Central memory CD4-positive, alpha-beta T cell (primary cell): ENCODE measurements around the gene PRM3.

Experiments used
- DNase-seq: peaks from one replicate; pipeline ENCODE4 v3.0.0; 2022

PRM3 gene

DNA sequence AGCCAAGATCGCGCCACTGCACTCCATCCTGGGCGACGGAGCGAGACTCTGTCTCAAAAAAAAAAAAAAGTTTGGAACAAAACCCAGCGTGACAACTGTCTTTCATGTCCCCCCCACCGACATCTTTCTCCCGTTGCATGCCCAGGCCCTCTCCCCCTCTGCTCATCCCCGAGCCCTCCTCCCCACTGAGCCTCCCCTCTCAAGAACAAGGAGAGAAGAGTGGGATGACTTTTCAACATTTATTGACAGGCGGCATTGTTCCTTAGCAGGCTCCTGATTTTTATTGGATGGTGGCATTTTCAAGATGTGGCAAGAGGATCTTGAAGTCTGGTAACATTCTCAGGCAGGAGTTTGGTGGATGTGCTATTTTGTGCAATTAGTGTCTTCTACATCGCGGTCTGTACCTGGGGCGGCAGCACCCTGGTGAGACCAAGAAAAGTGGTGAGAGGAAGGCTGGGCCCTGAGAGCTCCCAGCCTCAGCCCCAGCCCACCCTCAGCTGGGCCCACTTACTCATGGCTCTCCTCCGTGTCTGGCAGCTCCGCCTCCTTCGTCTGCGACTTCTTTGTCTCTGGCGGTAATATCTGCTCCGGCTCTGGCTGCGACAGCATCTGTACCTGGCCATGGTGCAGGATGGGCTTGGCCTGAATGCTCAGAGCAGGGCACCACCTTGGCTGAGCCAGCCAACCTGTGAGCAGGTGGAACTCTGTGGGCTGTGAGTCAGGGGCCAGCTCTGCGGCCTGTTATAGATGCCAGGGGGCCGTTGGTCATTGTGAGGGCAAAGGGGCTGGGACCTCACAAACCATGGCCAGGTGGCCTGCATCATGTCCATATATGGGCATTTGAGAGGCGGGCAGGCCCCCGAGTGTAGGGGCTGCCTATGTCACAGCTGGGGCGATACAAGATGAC lies 7.4 kb upstream of the PRM3 start, which contains the start of gene PRM1:
Gene PRM1, minus strand, starts transcription at position 715 of the 907 bp plus-strand sequence. Its CDS starts 92 bp downstream, at position 623.
- DNase-seq: no peak

DNA sequence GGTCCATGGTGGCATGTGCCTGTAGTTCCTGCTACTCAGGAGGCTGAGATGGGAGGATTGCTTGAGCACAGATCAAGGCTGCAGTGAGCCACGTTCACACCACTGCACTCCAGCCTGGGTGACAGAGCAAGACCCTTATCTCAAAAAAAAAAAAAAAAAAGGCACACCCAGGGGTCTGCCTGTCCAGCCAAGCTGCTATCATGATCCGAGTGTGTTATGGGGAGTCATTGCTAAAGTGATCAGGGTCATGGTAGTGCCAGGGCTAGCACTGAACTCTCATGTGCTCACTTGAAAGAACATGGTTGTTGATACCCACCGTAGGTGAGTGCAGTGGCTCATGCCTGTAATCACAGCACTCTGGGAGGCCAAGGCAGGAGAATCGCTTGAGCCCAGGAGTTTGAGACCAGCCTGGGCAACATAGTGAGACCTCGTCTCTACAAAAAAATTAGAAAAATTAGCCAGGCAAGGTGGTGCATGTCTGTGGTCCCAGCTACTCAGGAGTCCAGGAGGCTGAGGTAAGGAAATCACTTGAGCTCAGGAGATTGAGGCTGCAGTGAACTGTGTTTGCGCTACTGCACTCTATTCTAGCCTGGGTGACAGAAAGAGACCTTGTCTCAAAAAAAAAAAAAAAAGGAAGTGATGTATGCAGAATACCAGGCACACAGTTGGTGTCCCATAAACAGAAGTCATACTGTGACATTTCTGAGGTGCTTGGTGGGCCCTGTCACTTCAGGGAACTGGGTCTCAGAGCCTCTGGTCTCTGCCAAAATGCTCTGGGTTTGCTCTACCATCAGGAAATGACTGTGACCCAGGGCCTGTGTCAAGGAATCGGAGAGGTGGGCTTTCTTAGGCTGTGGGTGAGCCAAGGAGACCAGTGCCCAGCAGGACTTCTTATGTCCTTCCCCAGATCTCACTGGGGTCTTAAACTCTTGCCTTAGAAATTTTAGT lies 5.5 kb upstream of the PRM3 start:
- DNase-seq: no peak

DNA sequence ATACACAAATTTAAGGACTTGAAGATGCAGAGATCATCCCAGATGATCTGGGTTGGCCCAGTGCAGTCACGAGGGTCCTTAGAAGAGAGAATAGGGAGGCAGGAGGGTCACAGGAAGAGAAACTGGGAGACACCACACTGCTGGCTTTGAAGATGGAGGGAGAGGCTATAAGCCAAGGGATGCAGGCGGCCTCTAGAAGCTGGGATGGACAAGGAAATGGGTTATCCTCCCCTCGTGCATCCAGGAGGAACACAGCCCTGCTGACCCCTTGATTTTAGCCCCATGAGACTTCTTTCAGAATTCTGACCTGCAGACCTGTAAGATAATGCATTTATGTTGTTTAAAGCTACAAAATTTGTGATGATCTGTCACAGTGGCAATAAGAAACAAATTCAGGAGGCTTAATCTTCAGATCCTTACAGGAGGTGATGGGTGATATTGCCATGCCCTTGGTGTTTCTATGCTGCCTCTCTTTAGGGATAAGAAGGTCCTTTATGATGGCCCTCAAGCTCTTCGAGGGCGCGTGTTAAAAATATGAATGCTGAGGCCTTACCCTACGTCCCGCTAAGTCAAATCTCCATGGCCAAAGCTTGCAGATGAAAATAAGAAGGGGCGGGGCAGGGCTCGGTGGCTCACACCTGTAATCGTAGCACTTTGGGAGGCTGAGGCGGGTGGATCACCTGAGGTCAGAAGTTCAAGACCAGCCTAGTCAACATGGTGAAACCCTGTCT lies 4.3 kb upstream of the PRM3 start:
- DNase-seq: no peak

DNA sequence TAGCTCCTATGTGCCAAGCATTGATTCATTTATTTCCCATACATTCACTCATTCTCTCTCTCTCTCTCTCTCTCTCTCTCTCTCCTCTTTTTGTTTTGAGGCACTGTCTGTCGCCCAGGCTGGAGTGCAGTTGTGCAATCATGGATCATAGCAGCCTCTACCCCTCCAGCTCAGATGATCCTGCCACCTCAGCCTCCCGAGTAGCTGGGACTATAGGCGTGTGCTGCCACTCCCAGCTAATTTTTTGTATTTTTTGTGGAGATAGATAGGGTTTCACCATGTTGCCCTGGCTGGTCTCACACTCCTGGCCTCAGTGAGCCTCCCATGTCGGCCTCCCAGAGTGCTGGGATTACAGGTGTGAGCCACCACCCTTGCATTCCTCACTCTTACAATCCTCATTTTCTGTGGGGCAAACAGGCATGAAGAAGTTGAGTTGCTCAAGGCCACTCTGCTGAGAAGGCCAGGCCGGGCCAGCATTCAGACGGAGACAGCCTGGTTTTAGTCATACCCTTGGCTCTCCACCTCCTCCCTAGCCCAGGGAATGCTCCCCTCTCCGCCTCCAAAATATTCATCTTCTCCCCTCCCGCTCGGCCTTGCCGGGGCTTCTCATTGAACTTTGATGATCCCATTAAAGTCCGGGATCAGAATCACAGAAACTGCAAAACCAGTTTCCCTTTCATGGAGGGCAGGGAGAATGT lies 3.6 kb upstream of the PRM3 start:
- no peak for DNase-seq

DNA sequence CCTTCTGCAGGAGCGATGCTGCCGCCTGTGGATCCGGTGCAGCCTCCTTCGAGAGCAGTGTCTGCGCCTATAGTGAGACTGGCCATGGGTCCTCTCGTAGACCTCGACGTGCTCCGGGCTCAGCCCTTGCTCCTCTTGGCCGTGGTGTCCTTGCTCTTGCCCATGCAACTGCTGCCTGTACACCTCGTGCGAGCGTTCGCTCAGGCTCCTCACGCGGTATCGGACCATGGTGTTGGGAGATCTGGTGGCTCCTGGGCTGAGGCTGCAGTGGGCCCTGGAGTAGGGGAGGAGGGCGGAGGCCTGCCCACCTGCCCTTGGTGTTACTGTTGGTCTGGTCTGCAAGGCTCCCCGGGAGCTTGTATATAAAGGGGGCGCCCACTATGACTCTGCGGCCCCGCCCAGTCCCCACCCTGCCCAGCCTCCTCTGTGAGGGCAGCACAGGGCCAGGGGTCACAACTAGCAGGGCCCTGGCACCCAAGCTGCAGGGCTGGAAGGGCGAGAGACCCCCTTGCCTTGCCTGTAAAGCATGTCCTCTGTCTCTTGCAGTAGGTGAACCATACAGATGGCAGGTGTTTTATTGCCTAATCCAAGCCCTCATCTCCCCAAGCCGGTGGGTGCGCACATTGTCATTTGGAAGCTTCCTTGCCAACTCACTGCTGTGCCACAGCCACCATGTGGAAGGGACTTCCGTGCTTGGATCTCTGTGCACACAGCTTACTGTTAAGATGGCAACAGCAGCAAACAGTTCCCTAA lies 2.9 kb upstream of the PRM3 start, which contains the start of gene PRM2:
Gene PRM2, minus strand, starts transcription at position 338 of the 753 bp plus-strand sequence. Its CDS starts 110 bp downstream, at position 228.
- DNase-seq: no peak

DNA sequence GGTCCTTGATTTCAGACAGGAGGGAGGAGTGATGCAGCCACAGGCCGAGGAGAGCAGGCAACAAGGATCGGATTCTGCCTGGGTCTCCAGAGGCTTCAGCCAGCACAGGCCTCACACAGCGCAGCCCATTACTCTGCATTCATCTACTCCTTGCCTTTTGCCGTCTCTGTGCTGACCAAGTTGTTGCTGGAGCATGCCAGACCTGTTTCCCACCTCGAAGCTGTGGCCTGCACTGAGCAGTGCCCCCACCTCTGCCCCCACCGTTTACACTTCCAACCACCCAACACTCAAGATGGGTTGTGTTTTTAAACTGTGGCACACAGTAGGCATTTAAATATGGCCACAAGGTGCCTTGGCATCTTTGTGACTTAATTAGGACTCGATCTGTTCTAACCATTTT lies 1.5 kb upstream of the PRM3 start:
- DNase-seq: no peak

DNA sequence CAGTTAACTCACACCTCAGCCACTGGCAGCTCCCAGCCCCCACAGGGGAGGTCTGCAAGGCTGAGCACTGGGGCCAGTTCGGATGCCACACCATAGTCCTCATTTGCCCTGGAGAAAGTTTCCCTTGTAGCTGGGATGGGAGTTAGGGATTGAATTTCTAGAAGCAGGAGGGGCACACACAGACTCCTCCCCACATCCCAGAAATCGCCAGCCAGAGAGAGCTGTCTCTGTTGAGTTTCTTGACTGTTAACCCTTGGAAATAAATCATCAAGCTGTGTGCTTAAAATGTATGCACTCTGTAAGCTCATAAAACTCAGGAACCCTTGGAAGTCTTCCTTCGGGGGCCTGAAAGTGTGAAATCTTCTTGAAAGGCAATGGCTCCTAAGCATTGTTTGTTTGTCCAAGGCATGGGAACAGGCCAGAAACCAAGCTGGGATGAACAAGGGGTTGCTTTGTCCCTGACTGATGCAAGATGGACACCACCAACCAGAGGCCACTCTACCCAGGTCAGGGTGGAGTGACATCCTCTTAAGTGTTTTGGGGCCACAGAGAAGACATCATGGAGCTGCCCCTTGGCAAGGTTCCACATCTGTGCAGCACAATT lies 394 bp upstream of the PRM3 start:
- DNase-seq: no peak

DNA sequence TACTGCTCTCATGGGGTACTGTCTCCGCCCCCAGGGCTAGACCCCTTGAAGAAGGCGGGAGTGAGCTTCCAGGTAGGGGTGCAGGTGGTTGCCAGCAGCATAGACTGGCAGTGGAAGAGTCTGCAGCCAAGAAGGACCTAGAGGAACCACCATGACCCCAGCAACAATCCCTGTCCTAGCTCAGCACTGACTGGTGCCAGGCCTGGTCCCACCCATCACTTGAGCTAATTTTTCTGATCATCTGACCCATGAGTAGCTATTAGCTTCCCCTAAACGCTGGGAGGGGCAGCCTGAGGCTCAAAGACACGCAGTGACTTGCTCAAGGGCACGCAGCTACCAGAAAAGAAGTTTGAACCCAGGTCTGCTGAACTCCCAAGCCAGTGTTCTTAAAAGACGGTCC lies 945 bp downstream of the PRM3 start:
- DNase-seq: no peak

DNA sequence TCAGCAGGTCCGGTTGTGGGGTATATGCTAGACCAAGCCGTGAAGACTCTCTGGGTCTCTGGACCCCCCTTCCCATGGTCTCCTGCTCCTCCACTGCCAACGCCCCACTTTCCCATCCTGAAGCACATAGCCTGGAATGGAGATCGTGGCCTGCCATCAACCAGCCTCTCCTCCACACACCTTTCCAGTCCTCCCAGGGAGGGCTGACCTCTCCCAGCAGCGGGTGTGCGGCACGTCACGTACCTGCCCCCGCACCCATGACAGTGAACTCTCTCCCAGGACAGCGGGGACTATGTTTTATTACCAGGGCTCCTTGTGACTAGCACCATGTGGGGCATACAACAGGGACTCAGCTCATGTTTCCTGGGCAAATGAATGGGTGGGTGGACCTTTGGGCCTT lies 1.8 kb downstream of the PRM3 start:
- DNase-seq: no peak

DNA sequence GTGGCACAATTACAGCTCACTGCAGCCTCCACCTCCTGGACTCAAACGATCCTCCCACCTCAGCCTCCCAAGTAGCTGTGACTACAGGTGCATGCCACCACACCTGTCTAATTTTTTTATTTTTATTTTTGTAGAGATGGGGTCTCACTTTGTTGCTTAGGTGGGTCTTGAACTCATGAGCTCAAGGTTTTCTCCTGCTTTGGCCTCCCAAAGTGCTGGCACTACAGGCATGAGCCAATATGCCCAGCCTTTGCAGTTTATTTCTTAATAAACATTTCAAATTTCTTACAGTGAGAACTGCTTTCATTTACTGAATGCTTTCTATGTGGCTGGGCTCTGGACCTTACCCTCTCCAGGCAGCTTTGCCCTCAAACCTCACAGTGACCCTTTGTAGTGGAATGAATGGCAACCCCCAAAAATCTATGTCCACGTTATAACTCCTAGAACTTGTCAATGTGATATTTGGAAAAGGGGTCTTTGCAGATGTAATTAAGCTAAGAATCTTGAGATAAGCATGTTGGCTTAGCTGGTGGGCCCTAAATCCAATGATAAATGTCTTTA lies 2.7 kb downstream of the PRM3 start:
- no peak for DNase-seq

DNA sequence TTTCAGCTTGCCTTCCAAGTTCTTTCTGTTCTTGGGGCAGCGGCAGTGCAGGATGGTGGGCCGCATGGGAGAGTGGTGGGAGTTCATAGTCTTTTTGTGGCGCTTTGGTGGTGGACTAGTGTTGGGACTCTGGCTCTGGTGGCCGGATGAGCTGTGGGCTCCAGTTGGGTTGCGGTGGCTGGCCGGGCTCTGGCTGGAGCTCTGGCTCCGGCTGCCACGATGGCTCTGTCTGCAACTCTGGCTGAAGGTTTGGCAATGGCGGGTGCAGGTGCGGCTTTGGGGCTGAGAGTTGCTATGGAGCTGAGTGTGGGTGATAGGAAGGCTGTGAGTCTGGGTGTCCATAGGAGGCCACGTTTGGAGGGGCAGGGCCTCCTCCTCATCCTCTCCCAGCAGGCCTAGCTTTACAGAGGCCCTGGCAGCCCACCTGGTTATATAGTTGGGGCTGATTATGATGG lies 4.5 kb downstream of the PRM3 start, which contains the start of gene TNP2:
Gene TNP2, minus strand, starts transcription at position 405 of the 455 bp plus-strand sequence. Its CDS starts 63 bp downstream, at position 342.
- no peak for DNase-seq

DNA sequence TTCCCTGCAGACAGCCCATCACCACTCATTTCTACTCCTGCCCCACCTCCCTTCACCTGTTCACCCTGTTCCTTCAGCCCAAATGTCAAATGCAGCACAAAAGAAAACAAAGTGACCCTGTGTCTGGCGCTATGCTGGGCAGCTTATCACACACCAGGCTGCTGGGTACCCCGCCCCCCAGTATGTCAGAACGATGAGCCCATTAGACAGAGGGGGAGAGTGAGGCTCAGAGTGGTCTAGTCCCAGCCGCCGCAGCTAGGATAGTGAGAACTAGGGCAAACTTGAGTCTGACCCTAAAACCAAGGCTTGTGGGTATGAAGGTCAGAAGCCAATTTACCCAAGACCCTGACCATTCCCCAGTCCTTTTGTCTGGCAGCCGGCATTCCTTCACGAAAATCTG lies 8.3 kb downstream of the PRM3 start:
- DNase-seq: no peak

DNA sequence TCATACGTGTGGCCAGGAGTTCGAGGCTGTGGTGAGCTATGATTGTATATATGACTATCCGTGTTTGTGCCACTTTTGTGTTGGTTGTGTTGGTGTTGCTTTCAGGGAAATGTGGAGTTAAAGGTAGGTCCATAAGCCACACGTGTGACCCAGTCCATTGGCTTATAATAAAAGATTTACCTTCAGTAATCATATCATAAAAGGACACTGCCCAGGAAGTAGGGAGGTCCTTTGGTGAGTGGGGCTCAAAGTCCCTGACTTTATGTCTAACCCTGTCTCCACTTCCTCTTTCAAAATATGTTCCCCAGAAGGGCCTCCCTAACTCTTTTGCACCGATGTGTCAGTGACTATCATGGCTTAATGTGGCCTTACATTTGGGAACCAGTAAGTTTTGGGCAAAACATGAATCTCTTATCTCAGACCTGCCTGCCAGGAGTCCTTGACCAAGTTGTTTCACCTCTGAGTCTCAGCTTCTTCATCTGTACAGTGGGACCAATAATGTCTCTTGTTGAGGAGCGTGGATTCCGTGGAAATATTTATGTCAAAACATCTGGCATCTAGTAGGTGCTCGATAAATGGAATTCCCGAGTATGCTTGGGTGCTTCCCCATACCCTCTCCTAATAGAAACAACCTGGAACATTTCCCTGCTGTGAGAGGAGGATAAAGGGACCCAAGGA lies 9.1 kb downstream of the PRM3 start:
- no peak for DNase-seq

DNA sequence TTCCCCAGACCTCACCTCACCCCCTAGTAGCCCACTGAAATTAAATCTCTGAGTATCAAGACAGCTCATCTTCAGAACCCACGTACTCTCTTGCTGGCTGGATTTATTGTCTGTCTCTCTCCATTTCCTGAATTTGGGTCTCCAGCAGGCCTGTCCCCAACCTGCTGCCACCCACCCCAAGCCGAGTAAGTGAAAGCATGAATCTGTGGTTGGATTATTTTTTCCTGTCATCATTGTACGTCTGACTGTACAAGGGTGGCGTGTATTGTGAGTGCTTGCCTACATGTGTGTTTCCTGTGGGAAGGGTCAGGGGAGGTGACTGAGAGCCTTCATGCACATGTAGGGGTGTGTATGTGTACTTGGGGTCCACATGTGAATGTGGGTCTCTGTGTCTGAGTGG lies 9.7 kb downstream of the PRM3 start:
- DNase-seq: peak; percentile 63

DNA sequence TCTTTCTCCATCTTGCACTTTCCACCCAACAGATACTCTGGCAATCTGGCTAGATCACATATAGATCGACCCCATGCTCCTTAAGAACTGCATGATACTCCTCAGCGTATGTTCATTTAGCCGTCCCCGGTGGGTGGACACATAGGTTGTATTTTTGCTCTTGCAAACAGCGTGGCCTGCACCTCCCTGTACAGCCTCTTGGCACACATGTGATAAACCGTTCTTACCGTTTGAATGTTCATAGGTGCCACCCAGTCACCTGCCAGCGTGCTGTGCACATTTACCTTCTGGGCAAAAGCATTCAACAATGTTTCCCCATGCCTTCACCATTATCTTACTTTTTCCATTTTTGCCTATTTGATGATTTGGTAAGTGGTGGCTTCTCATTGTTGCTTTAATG lies 10.5 kb downstream of the PRM3 start:
- no peak for DNase-seq

DNA sequence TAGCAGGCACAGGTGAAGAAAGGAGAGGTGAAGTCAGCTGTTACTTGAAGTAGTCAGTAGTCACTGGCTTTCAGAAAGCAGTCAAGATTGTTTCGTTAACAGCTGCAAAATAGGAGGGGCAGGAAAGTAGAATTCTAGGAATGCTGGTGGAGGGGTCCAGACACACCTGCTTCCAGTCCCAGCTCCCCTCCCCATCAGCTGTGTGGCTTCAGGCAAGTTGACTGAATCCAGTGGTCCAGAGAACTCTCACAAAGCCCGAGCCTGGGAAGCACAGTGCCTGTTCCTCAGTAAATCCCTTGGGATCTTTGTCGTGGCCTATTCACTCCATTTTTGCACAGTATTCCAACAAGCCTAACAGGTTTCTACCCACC lies 12.8 kb downstream of the PRM3 start:
- no peak for DNase-seq

DNA sequence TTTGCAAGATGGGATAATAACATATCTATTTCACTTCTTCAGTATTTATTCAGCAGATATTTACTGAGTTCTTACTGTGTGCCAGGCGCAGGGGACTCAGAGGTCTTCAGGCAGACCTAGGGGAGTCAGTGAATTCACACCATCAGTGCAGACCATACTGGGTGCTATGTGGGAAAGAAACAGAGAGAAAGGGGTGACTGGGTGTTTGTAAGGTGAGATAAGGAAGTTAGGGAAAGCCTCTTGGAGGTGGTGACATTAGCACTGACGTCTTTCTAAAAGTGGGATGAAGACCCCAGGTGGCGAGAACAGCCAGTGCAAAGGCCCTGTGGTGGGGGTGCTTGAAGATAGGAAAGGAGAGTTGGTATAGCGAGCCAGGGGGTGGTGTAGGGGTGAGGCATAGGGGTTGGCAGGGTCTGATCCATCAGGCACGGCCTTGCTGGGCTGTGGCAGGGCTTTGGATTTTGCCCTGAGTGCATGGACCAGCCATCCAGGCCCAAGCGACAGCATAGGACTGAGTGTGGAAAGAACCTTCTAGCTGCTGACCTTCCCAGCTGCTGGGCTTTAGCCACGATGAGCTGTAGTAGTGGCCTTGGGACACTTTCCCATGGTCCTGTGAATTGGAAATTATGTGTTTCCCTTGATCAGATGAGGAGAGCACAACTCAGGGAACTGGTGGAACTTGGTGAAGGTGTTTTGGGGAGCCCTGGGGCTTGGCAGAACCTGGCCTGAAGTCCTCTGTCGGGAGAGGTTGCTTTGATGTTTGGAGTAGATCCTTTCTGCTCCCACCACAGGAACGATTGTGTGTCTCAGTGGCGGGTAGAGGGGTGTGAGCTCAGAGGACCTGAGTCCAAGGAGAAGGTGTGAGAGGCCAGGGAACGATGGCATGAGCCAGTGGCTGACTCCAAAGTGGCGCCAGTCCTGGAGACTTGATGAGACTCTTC lies 13.5 kb downstream of the PRM3 start:
- no peak for DNase-seq
